ENCODE data around the gene PLEKHJ1. TPM values are rescaled to one million over a fixed set of nuclear protein-coding genes. Genes with fewer than 3 reads are reported as not detected.
A peak's percentile ranks its signal among the peaks of the same experiment; 100 is the strongest.

The PLEKHJ1 gene
- total RNA-seq, 2 donors from 2014 or later, result 47.5 to 89.0 TPM

- peaks cover 0 to 2% of the 10 kb centered on the region in 2 donors for H3K36me3 ChIP-seq (replicated peaks in 1 of 2; ENCODE audit: insufficient read depth in 1 of 2, low read depth in 2 of 2)
- H3K27ac ChIP-seq, result peak overlapping the region in 3 of 4 donors; percentile 95 to 100 (median 99)
- DNase-seq (no peak), ATAC-seq (no peak)
- TF ChIP-seq CTCF (IDR thresholded peaks at IDR 0.05), result no peak
- TF ChIP-seq POLR2A (IDR thresholded peaks at IDR 0.05), result no peak
- H3K9me3 ChIP-seq, result no peaks in the 10 kb centered on the region
- intact Hi-C loops (cut with DNase I), result no loop called here
- no peaks in the 10 kb centered on the region for H3K27me3 ChIP-seq
- WGBS, 2 donors, result 1 to 6% methylated on average over 14 to 19 of the region's 19 CpGs
- H3K4me1 ChIP-seq, result peaks cover 40% of the 10 kb centered on the region
- peak overlapping the region; percentile 99 to 100 for H3K4me3 ChIP-seq
Measured at GRCh38 chr19:2268861-2269243, 32.7 kb upstream of the PLEKHJ1 start.

- Histone ChIP-seq H3K36me3 (replicated peaks in 1 of 2; ENCODE audit: insufficient read depth in 1 of 2, low read depth in 2 of 2) (peaks cover 0 to 2% of the 10 kb centered on the region in 2 donors), H3K27ac (peak overlapping the region in 1 of 4 donors; percentile 100), H3K27me3 (no peaks in the 10 kb centered on the region), H3K4me1 (peaks cover 36% of the 10 kb centered on the region), H3K9me3 (no peaks in the 10 kb centered on the region), H3K4me3 (no peak overlapping the region)
- WGBS, 2 donors, result 78 to 83% methylated on average over 4 of the region's 4 CpGs
- ATAC-seq (no peak), DNase-seq (no peak)
- intact Hi-C loops (cut with DNase I), result no loop called here
- TF ChIP-seq POLR2A (IDR thresholded peaks at IDR 0.05), result no peak
- no peak for TF ChIP-seq CTCF (IDR thresholded peaks at IDR 0.05)
Measured at GRCh38 chr19:2268480-2268830, 32.3 kb upstream of the PLEKHJ1 start.

DNA sequence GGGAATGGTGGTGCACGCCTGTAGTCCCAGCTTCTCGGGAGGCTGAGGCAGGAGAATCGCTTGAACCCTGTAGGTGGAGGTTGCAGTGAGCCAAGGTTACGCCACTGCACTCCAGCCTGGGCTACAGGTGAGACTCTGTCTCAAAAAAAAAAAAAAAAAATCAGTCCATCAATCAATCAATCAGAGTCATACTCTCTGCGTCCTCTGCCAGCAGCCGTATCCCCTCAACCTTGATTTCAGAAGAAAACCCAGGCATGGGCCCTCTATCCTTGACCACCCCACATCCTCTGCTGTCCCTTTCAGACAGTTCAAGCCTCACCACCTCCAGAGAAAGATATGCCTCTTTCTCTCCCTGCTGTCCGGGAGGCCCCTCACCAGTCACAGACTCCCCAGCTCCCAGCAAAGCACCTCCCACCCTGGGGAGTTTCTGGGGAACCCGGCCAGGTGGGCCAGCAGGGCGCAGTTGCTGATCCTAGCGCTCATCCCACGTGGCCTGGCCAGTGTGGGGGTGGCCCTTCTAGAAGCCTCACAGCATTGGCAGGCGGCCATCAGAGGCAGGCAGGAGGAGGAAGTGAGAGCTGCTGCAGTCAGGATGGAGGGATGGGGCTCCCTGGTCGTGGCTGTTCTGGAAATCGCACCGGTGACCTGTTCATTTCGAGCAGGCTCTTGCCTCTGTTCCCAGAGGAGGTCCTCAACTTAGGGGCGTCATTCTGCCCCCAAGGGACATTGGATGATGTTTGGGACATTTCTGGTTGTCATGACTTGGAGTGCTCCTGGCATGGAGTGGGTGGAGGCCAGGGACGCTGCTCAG, 30.3 kb upstream of the PLEKHJ1 start:
- Histone ChIP-seq H3K4me3 (no peak overlapping the region), H3K27me3 (no peaks in the 10 kb centered on the region)
- ATAC-seq, result no peak

DNA sequence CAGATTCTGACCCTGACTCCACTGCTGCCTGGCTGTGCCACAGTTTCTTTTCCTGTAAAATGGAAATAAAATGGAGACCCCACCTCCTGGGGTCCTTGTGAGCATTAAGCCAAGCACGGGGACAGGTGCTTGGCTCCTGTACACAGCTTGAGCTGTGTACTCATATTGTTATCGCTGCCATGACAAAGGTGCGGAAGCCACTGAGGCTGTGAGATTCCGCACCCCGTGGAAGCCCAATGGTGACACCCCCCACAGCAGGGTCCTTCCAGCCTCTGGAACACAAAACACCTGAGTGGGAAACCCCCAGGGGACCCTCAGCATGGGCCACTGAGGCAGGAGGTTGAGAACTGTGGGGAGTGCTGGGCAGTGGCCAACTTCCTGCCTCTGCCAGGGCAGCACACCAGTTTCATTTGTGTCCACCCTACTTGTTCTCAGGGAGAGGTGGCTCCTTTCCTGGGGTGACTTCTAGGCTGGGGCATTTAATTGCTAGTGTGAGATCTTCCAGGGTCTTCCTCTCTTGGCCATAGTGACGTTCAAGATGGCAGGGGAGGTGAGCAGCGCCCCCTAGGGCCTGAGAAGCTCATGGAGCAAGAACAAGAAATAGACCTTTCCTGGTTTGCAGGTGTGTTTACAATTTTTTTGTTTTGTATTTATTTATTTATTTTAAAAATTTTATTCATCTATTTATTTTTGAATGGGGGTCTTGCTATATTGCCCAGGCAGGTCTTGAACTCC, 25.5 kb upstream of the PLEKHJ1 start:
- Histone ChIP-seq H3K4me1 (peaks cover 3% of the 10 kb centered on the region), H3K4me3 (no peak overlapping the region), H3K27ac (no peak overlapping the region), H3K36me3 (replicated peaks in 1 of 2; ENCODE audit: insufficient read depth in 1 of 2, low read depth in 2 of 2) (no peaks in the 10 kb centered on the region), H3K27me3 (no peaks in the 10 kb centered on the region), H3K9me3 (no peaks in the 10 kb centered on the region)
- intact Hi-C loops (cut with DNase I), result no loop called here
- peak in 6 of 7 experiments; percentile 30 to 53 (median 42) for TF ChIP-seq CTCF (IDR thresholded peaks at IDR 0.05)
- no peak for TF ChIP-seq POLR2A (IDR thresholded peaks at IDR 0.05)
- WGBS, 2 donors, result 44 to 62% methylated on average over 5 to 7 of the region's 7 CpGs
- ATAC-seq (no peak), DNase-seq (peak in 3 of 4 donors; percentile 51 to 68 (median 53))

More for the DNA sequence above, 30.3 kb upstream of the PLEKHJ1 start:
- 45 to 54% methylated on average over 16 to 18 of the region's 18 CpGs for whole genome bisulfite sequencing, 2 donors
- Histone ChIP-seq H3K9me3 (no peaks in the 10 kb centered on the region), H3K27ac (peak overlapping the region in 1 of 4 donors; percentile 36), H3K36me3 (replicated peaks in 1 of 2; ENCODE audit: insufficient read depth in 1 of 2, low read depth in 2 of 2) (no peaks in the 10 kb centered on the region), H3K4me1 (peaks cover 15% of the 10 kb centered on the region)
- DNase-seq, result peak; percentile 70 to 85 (median 80)
- TF ChIP-seq CTCF (IDR thresholded peaks at IDR 0.05) (no peak), POLR2A (IDR thresholded peaks at IDR 0.05) (no peak)
- intact Hi-C loops (cut with DNase I), result no loop called here
